OCI-LY7 (cell line): ENCODE data around the gene BMPER. TPM values are rescaled to one million over a fixed set of nuclear protein-coding genes. Genes with fewer than 3 reads are reported as not detected.

Experiments used
- BruUV-seq: library from RNA; stranded (reverse); fragments of 400-500 nt; replicated peaks from 2 replicates; lab custom pipeline; 2021; lab: Mats Ljungman, UMichigan
- CTCF ChIA-PET: fragments of 300-600 bp; sonication (Branson Sonifier 250); formaldehyde crosslinking; loops from one replicate; lab custom pipeline; 2022; ENCODE audit warnings: antibody characterized with exemption; ENCODE audit not compliant: unreplicated experiment; lab: Charles Lee
- POLR2A ChIA-PET: fragments of 300-600 bp; sonication (Branson Sonifier 250); formaldehyde crosslinking; loops from one replicate; lab custom pipeline; 2022; ENCODE audit warnings: antibody characterized with exemption; lab: Charles Lee
- DNase-seq: peaks from one replicate; pipeline ENCODE4 v3.0.0-alpha.2; 2015; ENCODE audit warnings: low spot score
- H2AFZ ChIP-seq: fragments of 200-600 bp; sonication (generic), shearing (Covaris generic); 2 replicates; pipeline ENCODE4 v1.6.1; 2014; ENCODE audit warnings: mild to moderate bottlenecking, antibody characterized with exemption, low read length, moderate library complexity
- H3K27ac ChIP-seq: fragments of 200-600 bp; sonication (generic); 2 replicates; pipeline ENCODE4 v1.5.1; 2014; ENCODE audit warnings: mixed run types, low read depth, mild to moderate bottlenecking, moderate library complexity, low read length, inconsistent platforms; ENCODE audit not compliant: poor library complexity, severe bottlenecking
- H3K36me3 ChIP-seq: fragments of 200-600 bp; sonication (generic); 2 replicates; pipeline ENCODE4 v1.6.1; 2014; ENCODE audit warnings: mild to moderate bottlenecking, antibody characterized with exemption, low read length, moderate library complexity, mixed read lengths; ENCODE audit not compliant: insufficient read depth
- H3K4me1 ChIP-seq: fragments of 200-600 bp; sonication (generic); 2 replicates; pipeline ENCODE4 v1.5.1; 2014; ENCODE audit warnings: mild to moderate bottlenecking, low read length; ENCODE audit not compliant: insufficient read depth, poor library complexity, severe bottlenecking
- H3K4me2 ChIP-seq: fragments of 200-600 bp; sonication (generic); 2 replicates; pipeline ENCODE4 v1.6.1; 2014; ENCODE audit warnings: mild to moderate bottlenecking, low read length
- H3K4me3 ChIP-seq: fragments of 200-600 bp; sonication (generic); 2 replicates; pipeline ENCODE4 v1.5.1; 2014; ENCODE audit warnings: mild to moderate bottlenecking, low read depth, low read length; ENCODE audit not compliant: poor library complexity, severe bottlenecking
- H3K79me2 ChIP-seq: fragments of 200-600 bp; sonication (generic); 2 replicates; pipeline ENCODE4 v1.6.1; 2016; ENCODE audit warnings: low read depth, mild to moderate bottlenecking, low read length, moderate library complexity, mixed read lengths; ENCODE audit not compliant: insufficient read depth
- H3K9me2 ChIP-seq: fragments of 200-600 bp; sonication (generic); 2 replicates; pipeline ENCODE4 v1.6.1; 2016; ENCODE audit warnings: mild to moderate bottlenecking, low read length, mixed read lengths; ENCODE audit not compliant: insufficient read depth
- H3K9me3 ChIP-seq: fragments of 200-600 bp; sonication (generic); 2 replicates; pipeline ENCODE4 v1.6.1; 2014; ENCODE audit warnings: mild to moderate bottlenecking, mixed run types, low read length, mixed read lengths
- H4K20me1 ChIP-seq: fragments of 200-600 bp; sonication (generic); 2 replicates; pipeline ENCODE4 v1.6.1; 2014; ENCODE audit warnings: mild to moderate bottlenecking, antibody characterized with exemption, low read length, moderate library complexity, mixed read lengths; ENCODE audit not compliant: insufficient read depth
- EZH2phosphoT487 ChIP-seq: fragments of 200-600 bp; sonication (generic); IDR thresholded peaks from 2 replicates; pipeline ENCODE4 v1.6.1; 2018; ENCODE audit warnings: low read depth, borderline replicate concordance, mild to moderate bottlenecking, mixed run types, antibody characterized with exemption, low read length, moderate library complexity, mixed read lengths
- intact Hi-C: fragments of 100-400 bp; cut with micrococcal nuclease; formaldehyde crosslinking; loops from one replicate; pipeline ENCODE4 v1.10.0; 2022; ENCODE audit not compliant: unreplicated experiment
- total RNA-seq, 2 experiments: library from RNA; depleted of rRNA in 1 of 2; stranded (reverse); fragments of >200 nt in 1 of 2; shearing (Covaris generic) in 1 of 2; gene quantifications; 2 replicates each; pipeline ENCODE4 v1.2.3, GENCODE V29; 2014 to 2022
- TF ChIP-seq, protein P1 (sequence below): fragments of 200-600 bp; sonication (generic); conservative IDR thresholded peaks from 2 replicates; pipeline ENCODE4 v1.5.1; 2014; ENCODE audit warnings: mild to moderate bottlenecking, antibody characterized with exemption, low read length, moderate library complexity, mixed read lengths

BMPER gene
- total RNA-seq, 2 experiments from 2014 or later: not detected

DNA sequence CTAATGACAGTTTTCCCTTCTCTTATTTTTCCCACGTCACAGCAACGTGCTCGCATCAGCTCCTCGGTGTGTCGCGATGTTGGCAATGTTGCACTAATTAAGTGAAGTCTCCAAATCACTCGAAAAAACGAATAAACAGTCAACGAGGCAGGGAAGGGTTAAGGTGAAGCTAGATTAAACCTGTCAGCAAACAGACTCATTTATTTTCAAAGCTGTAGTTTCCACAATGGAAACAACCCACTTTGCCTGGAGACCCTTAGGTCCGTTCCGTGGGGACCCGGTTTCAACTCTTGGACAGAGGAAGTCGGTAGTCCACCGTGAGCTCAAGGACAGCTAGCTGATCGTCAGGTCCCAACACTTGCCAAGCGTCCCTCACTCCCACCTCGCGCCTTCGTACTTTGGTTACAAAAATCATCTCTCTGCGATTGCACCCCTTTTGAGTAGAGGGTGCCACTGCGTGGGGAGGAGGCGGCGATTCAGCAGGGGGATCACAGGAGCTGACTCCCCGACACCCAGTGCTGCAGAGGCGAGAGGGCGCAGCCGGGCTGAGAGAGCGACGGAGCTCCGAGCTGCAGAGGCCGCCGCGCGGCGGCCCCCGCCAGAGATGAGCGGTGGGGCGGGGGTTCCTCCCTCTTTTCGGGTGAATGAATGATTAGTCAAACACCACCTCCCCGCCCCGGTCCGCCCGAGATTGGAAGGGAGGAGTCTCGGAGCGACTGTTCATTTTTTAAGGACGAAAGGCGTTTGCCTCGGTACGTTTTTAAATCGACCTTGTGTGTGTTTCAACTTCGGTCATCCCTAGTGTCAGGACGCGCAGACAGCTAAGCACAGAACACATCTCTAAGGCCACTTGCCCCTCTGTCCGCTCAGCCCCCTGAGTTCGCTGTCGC, 1.3 kb upstream of the BMPER start:
- no peaks in the 10 kb centered on the region for H4K20me1 ChIP-seq
- no peak for DNase-seq
- BruUV-seq: no TSS peak
- H3K9me2 ChIP-seq: no peaks in the 10 kb centered on the region
- H3K9me3 ChIP-seq: no peaks in the 10 kb centered on the region
- no peak overlapping the region for H3K4me3 ChIP-seq
- ChIA-PET POLR2A (no interaction called here), CTCF (no interaction called here)
- TF ChIP-seq, protein P1, sequence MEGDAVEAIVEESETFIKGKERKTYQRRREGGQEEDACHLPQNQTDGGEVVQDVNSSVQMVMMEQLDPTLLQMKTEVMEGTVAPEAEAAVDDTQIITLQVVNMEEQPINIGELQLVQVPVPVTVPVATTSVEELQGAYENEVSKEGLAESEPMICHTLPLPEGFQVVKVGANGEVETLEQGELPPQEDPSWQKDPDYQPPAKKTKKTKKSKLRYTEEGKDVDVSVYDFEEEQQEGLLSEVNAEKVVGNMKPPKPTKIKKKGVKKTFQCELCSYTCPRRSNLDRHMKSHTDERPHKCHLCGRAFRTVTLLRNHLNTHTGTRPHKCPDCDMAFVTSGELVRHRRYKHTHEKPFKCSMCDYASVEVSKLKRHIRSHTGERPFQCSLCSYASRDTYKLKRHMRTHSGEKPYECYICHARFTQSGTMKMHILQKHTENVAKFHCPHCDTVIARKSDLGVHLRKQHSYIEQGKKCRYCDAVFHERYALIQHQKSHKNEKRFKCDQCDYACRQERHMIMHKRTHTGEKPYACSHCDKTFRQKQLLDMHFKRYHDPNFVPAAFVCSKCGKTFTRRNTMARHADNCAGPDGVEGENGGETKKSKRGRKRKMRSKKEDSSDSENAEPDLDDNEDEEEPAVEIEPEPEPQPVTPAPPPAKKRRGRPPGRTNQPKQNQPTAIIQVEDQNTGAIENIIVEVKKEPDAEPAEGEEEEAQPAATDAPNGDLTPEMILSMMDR: no peak
- no peak for TF ChIP-seq EZH2phosphoT487
- no peak overlapping the region for H2AFZ ChIP-seq
- no peaks in the 10 kb centered on the region for H3K4me1 ChIP-seq
- no peak overlapping the region for H3K4me2 ChIP-seq
- intact Hi-C loops: no loop called here
- H3K27ac ChIP-seq: no peak overlapping the region
- H3K79me2 ChIP-seq: no peaks in the 10 kb centered on the region
- no peaks in the 10 kb centered on the region for H3K36me3 ChIP-seq

DNA sequence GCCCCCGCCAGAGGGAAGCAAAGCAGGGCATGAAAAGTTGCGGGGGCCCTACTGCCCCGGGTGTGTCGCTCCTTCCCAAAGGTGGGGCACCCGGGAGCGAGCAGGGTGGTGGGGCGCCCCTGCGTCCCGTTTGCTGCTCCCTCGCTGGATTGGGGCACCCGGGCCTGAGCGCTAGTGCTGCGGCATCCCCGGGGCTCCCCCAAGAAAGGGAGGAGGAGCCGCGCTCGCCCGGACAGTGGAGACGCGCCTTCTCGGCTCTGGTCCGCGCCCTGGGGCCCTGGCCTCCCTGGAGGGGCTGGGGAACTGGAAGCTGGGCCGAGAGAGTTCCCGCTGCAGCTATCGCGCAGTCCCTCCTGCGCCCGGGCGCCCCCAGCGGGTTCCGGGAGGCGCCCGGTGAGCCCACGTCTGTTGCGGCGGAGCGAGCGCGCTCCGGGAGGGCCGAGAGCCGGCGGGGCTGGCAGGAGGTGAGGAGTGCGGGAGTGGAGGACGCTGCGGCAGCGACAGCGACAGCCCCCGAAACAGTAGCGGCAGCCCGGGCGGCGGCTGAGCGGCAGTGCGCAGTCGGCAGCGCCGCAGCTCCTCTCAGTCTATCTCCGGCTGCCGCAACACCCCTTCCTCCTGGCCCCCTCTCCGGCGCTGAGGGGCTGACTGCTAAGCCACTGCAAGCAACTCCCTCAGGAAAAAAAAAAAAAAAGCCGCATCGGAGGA, 504 bp upstream of the BMPER start:
- no peak for DNase-seq
- Histone ChIP-seq H4K20me1 (no peaks in the 10 kb centered on the region), H3K27ac (no peak overlapping the region), H2AFZ (no peak overlapping the region), H3K4me1 (no peaks in the 10 kb centered on the region), H3K4me2 (no peak overlapping the region), H3K9me3 (no peaks in the 10 kb centered on the region), H3K36me3 (no peaks in the 10 kb centered on the region), H3K4me3 (no peak overlapping the region), H3K79me2 (no peaks in the 10 kb centered on the region), H3K9me2 (no peaks in the 10 kb centered on the region)
- ChIA-PET CTCF (no interaction called here), POLR2A (no interaction called here)
- TF ChIP-seq, protein P1: no peak
- TF ChIP-seq EZH2phosphoT487: no peak
- intact Hi-C loops: no loop called here
- no TSS peak for BruUV-seq

DNA sequence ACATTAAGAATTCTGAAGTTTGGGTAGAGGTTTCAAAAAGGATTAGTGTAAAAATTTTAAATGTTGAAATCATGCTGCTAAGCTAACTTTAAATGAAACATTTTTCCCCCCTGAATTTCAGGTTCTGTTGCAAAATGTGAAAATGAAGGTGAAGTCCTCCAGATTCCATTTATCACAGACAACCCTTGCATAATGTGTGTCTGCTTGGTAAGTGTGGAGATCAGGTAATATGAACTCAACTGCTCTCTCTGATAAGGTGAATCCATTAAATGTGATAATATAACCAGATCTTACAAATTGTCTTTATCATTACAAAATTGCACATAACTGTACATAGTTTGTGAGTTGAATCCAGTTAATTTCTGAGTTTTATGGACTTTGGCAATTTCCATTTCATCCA, 1.4 kb downstream of the BMPER start:
- Histone ChIP-seq H2AFZ (no peak overlapping the region), H3K9me2 (no peaks in the 10 kb centered on the region), H4K20me1 (no peaks in the 10 kb centered on the region), H3K79me2 (no peaks in the 10 kb centered on the region), H3K4me1 (no peaks in the 10 kb centered on the region), H3K9me3 (no peaks in the 10 kb centered on the region), H3K4me3 (no peak overlapping the region), H3K27ac (no peak overlapping the region), H3K36me3 (no peaks in the 10 kb centered on the region), H3K4me2 (no peak overlapping the region)
- no TSS peak for BruUV-seq
- POLR2A ChIA-PET: interaction anchor here (0.6 kb wide), 1 partner anchor 1559 kb away, joined by 4 read pairs; no protein-coding TSS in a partner anchor
- no peak for TF ChIP-seq EZH2phosphoT487
- TF ChIP-seq, protein P1: no peak
- CTCF ChIA-PET: no interaction called here
- no peak for DNase-seq
- intact Hi-C loops: no loop called here
